Activated naive CD4-positive, alpha-beta T cell treated with anti-CD3 and anti-CD28 coated beads for 36 hours (primary cell): ENCODE results near the gene KRTAP3-3. TPM values are rescaled to one million over a fixed set of nuclear protein-coding genes. Genes with fewer than 3 reads are reported as not detected.

Experiments
- CTCF ChIA-PET: fragments of 350-600 bp; sonication (Branson Sonifier 250); formaldehyde crosslinking; loops from one replicate; lab custom pipeline; 2021; ENCODE audit warnings: antibody characterized with exemption; lab: Charles Lee
- DNase-seq: peaks from one replicate; pipeline ENCODE4 v3.0.0-alpha.2; 2020
- H3K27ac Mint-ChIP-seq: one replicate; pipeline ENCODE4 v1.8.0; 2021; ENCODE audit warnings: mild to moderate bottlenecking, mixed read lengths
- H3K27me3 Mint-ChIP-seq: one replicate; pipeline ENCODE4 v1.8.0; 2021; ENCODE audit warnings: low read depth, mixed read lengths
- H3K36me3 Mint-ChIP-seq: one replicate; pipeline ENCODE4 v1.8.0; 2021; ENCODE audit warnings: low read depth, mixed read lengths
- H3K4me1 Mint-ChIP-seq: one replicate; pipeline ENCODE4 v1.8.0; 2021; ENCODE audit warnings: low read depth, mixed read lengths
- H3K4me3 Mint-ChIP-seq: one replicate; pipeline ENCODE4 v1.8.0; 2021; ENCODE audit warnings: mild to moderate bottlenecking, moderate library complexity, mixed read lengths
- H3K9me3 Mint-ChIP-seq: one replicate; pipeline ENCODE4 v1.8.0; 2021; ENCODE audit warnings: mixed read lengths
- intact Hi-C: fragments of 100-400 bp; cut with micrococcal nuclease; formaldehyde crosslinking; loops from one replicate; pipeline ENCODE4 v1.15.1; 2023
- total RNA-seq, 2 experiments: library from RNA; stranded (reverse); gene quantifications; one replicate each; pipeline ENCODE4 v1.2.3, GENCODE V29; 2021

The KRTAP3-3 gene
- total RNA-seq, 2 experiments from 2014 or later: not detected

GRCh38 chr17:40974366-40974765 lies 19.6 kb downstream of the KRTAP3-3 start:
- intact Hi-C loops: no loop called here
- Mint-ChIP-seq H3K36me3 (no peaks in the 10 kb centered on the region), H3K4me1 (no peaks in the 10 kb centered on the region), H3K27me3 (peaks cover 2% of the 10 kb centered on the region), H3K27ac (no peak overlapping the region), H3K9me3 (no peaks in the 10 kb centered on the region), H3K4me3 (no peak overlapping the region)
- CTCF ChIA-PET: no interaction called here
- DNase-seq: no peak

GRCh38 chr17:40967582-40967981 lies 26.4 kb downstream of the KRTAP3-3 start:
- CTCF ChIA-PET: interaction anchor here (0.6 kb wide), 3 partner anchors 15 to 501 kb away, joined by 3 to 6 read pairs (median 3); no protein-coding TSS in a partner anchor
- no peak for DNase-seq
- no peak overlapping the region for H3K4me3 Mint-ChIP-seq
- no peaks in the 10 kb centered on the region for H3K36me3 Mint-ChIP-seq
- H3K4me1 Mint-ChIP-seq: no peaks in the 10 kb centered on the region
- peaks cover 12% of the 10 kb centered on the region for H3K27me3 Mint-ChIP-seq
- intact Hi-C loops: no loop called here
- H3K9me3 Mint-ChIP-seq: no peaks in the 10 kb centered on the region
- no peak overlapping the region for H3K27ac Mint-ChIP-seq

- no peak within 1 kb of the TSS for H3K4me3 Mint-ChIP-seq
- no peak for DNase-seq
- no peaks in the 10 kb centered on the region for H3K4me1 Mint-ChIP-seq
- H3K9me3 Mint-ChIP-seq: no peaks in the 10 kb centered on the region
- H3K27me3 Mint-ChIP-seq: peaks cover 12% of the 10 kb centered on the region
- no peaks in the 10 kb centered on the region for H3K36me3 Mint-ChIP-seq
- intact Hi-C loops: no loop called here
- CTCF ChIA-PET: no interaction called here
- no peak within 1 kb of the TSS for H3K27ac Mint-ChIP-seq
Measured at GRCh38 chr17:40966848-40967247, 27.1 kb downstream of the KRTAP3-3 start, which contains the start of gene KRT39. KRT39 (minus strand) TSS chr17:40966948; CDS start chr17:40966856, 92 bp downstream.

- Mint-ChIP-seq H3K27ac (no peak overlapping the region), H3K36me3 (no peaks in the 10 kb centered on the region), H3K4me1 (no peaks in the 10 kb centered on the region), H3K9me3 (no peaks in the 10 kb centered on the region), H3K4me3 (no peak overlapping the region), H3K27me3 (peaks cover 12% of the 10 kb centered on the region)
- DNase-seq: no peak
- CTCF ChIA-PET: interaction anchor here (0.7 to 1.3 kb wide), 3 partner anchors 9 to 49 kb away, joined by 3 read pairs; no protein-coding TSS in a partner anchor
- intact Hi-C loops: no loop called here
Measured at GRCh38 chr17:40963838-40964237, 30.1 kb downstream of the KRTAP3-3 start.

GRCh38 chr17:40962059-40962561 lies 31.9 kb downstream of the KRTAP3-3 start:
- Mint-ChIP-seq H3K27me3 (peaks cover 9% of the 10 kb centered on the region), H3K36me3 (no peaks in the 10 kb centered on the region), H3K27ac (no peak overlapping the region), H3K4me1 (no peaks in the 10 kb centered on the region), H3K9me3 (no peaks in the 10 kb centered on the region), H3K4me3 (no peak overlapping the region)
- DNase-seq: no peak
- intact Hi-C loops: no loop called here
- CTCF ChIA-PET: interaction anchor here (0.6 to 0.7 kb wide), 4 partner anchors 143 to 270 kb away, joined by 3 to 5 read pairs (median 3); partner anchors contain the start of genes KRTAP4-1 and KRTAP9-3

- intact Hi-C loops: no loop called here
- no peaks in the 10 kb centered on the region for H3K36me3 Mint-ChIP-seq
- no peak overlapping the region for H3K27ac Mint-ChIP-seq
- no peaks in the 10 kb centered on the region for H3K9me3 Mint-ChIP-seq
- peaks cover 5% of the 10 kb centered on the region for H3K27me3 Mint-ChIP-seq
- CTCF ChIA-PET: interaction anchor here (0.6 to 0.7 kb wide), 3 partner anchors 142 to 237 kb away, joined by 3 to 5 read pairs (median 3); partner anchors contain the start of gene KRTAP4-1
- no peak for DNase-seq
- no peak overlapping the region for H3K4me3 Mint-ChIP-seq
- no peaks in the 10 kb centered on the region for H3K4me1 Mint-ChIP-seq
Measured at GRCh38 chr17:40961591-40961990, 32.4 kb downstream of the KRTAP3-3 start.

GRCh38 chr17:40960144-40960543 lies 33.8 kb downstream of the KRTAP3-3 start:
- H3K4me1 Mint-ChIP-seq: no peaks in the 10 kb centered on the region
- DNase-seq: no peak
- H3K27me3 Mint-ChIP-seq: no peaks in the 10 kb centered on the region
- no peaks in the 10 kb centered on the region for H3K36me3 Mint-ChIP-seq
- intact Hi-C loops: no loop called here
- H3K9me3 Mint-ChIP-seq: no peaks in the 10 kb centered on the region
- no peak overlapping the region for H3K4me3 Mint-ChIP-seq
- CTCF ChIA-PET: interaction anchor here (0.5 kb wide), 1 partner anchor 574 kb away, joined by 5 read pairs; no protein-coding TSS in a partner anchor
- no peak overlapping the region for H3K27ac Mint-ChIP-seq

- peaks cover 4% of the 10 kb centered on the region for H3K27me3 Mint-ChIP-seq
- H3K36me3 Mint-ChIP-seq: no peaks in the 10 kb centered on the region
- H3K27ac Mint-ChIP-seq: no peak overlapping the region
- intact Hi-C loops: no loop called here
- CTCF ChIA-PET: no interaction called here
- H3K4me1 Mint-ChIP-seq: no peaks in the 10 kb centered on the region
- H3K9me3 Mint-ChIP-seq: no peaks in the 10 kb centered on the region
- DNase-seq: no peak
- no peak overlapping the region for H3K4me3 Mint-ChIP-seq
Measured at GRCh38 chr17:40958086-40958953, 35.6 kb downstream of the KRTAP3-3 start.

- H3K27me3 Mint-ChIP-seq: peaks cover 4% of the 10 kb centered on the region
- CTCF ChIA-PET: no interaction called here
- no peak overlapping the region for H3K27ac Mint-ChIP-seq
- H3K9me3 Mint-ChIP-seq: no peaks in the 10 kb centered on the region
- H3K36me3 Mint-ChIP-seq: no peaks in the 10 kb centered on the region
- no peak overlapping the region for H3K4me3 Mint-ChIP-seq
- H3K4me1 Mint-ChIP-seq: no peaks in the 10 kb centered on the region
- intact Hi-C loops: no loop called here
- DNase-seq: no peak
Measured at GRCh38 chr17:40956401-40957254, 37.3 kb downstream of the KRTAP3-3 start.

GRCh38 chr17:40953881-40954280 lies 40.1 kb downstream of the KRTAP3-3 start:
- CTCF ChIA-PET: interaction anchor here (0.6 kb wide), 1 partner anchor 747 kb away, joined by 3 read pairs; no protein-coding TSS in a partner anchor
- Mint-ChIP-seq H3K36me3 (no peaks in the 10 kb centered on the region), H3K27ac (no peak overlapping the region), H3K4me3 (no peak overlapping the region), H3K9me3 (no peaks in the 10 kb centered on the region), H3K27me3 (peaks cover 10% of the 10 kb centered on the region), H3K4me1 (no peaks in the 10 kb centered on the region)
- intact Hi-C loops: no loop called here
- DNase-seq: no peak

GRCh38 chr17:40952661-40953060 lies 41.3 kb downstream of the KRTAP3-3 start:
- no peak for DNase-seq
- no peak overlapping the region for H3K4me3 Mint-ChIP-seq
- intact Hi-C loops: no loop called here
- no peaks in the 10 kb centered on the region for H3K36me3 Mint-ChIP-seq
- no peaks in the 10 kb centered on the region for H3K9me3 Mint-ChIP-seq
- CTCF ChIA-PET: interaction anchor here (0.7 kb wide), 1 partner anchor 207 kb away, joined by 3 read pairs; no protein-coding TSS in a partner anchor
- no peaks in the 10 kb centered on the region for H3K4me1 Mint-ChIP-seq
- H3K27me3 Mint-ChIP-seq: peaks cover 20% of the 10 kb centered on the region
- no peak overlapping the region for H3K27ac Mint-ChIP-seq

- CTCF ChIA-PET: interaction anchor here (0.7 kb wide), 1 partner anchor 206 kb away, joined by 3 read pairs; no protein-coding TSS in a partner anchor
Measured at GRCh38 chr17:40952154-40952553, 41.8 kb downstream of the KRTAP3-3 start.

More at GRCh38 chr17:40952154-40952553, 41.8 kb downstream of the KRTAP3-3 start:
- intact Hi-C loops: no loop called here
- H3K36me3 Mint-ChIP-seq: no peaks in the 10 kb centered on the region
- H3K4me1 Mint-ChIP-seq: no peaks in the 10 kb centered on the region
- H3K27ac Mint-ChIP-seq: no peak overlapping the region
- DNase-seq: no peak
- H3K27me3 Mint-ChIP-seq: peaks cover 22% of the 10 kb centered on the region
- H3K9me3 Mint-ChIP-seq: no peaks in the 10 kb centered on the region
- no peak overlapping the region for H3K4me3 Mint-ChIP-seq
